HUES64 (cell line): ENCODE results near the gene SPATA31A3. TPM values are rescaled to one million over a fixed set of nuclear protein-coding genes. Genes with fewer than 3 reads are reported as not detected.
"Not testable (repeated sequence)": the region's sequence is repeated elsewhere in the genome, so short reads cannot be mapped to it uniquely, and the experiment has no call there.

ENCODE experiments used
- H3K27ac ChIP-seq: 2 replicates; pipeline ENCODE4 v1.7.0; 2013; ENCODE audit warnings: low read depth, low read length, inconsistent platforms
- H3K27me3 ChIP-seq: 2 replicates; pipeline ENCODE4 v1.6.1; 2013; ENCODE audit warnings: mild to moderate bottlenecking, low read length; ENCODE audit not compliant: insufficient read depth
- H3K36me3 ChIP-seq: 2 replicates; pipeline ENCODE4 v1.6.1; 2013; ENCODE audit warnings: mild to moderate bottlenecking, low read length; ENCODE audit not compliant: insufficient read depth
- H3K4me1 ChIP-seq: 2 replicates; pipeline ENCODE4 v1.6.1; 2013; ENCODE audit warnings: mild to moderate bottlenecking, low read length, moderate library complexity; ENCODE audit not compliant: insufficient read depth
- H3K4me3 ChIP-seq: 2 replicates; pipeline ENCODE4 v1.5.1; 2013; ENCODE audit warnings: mild to moderate bottlenecking, low read length, moderate library complexity
- H3K9ac ChIP-seq: 2 replicates; pipeline ENCODE4 v1.6.1; 2013; ENCODE audit warnings: mild to moderate bottlenecking, low read depth, low read length
- H3K9me3 ChIP-seq: 2 replicates; pipeline ENCODE4 v1.6.1; 2013; ENCODE audit warnings: low read depth, low read length; ENCODE audit not compliant: insufficient read depth
- WGBS: fragments of 150-250, 120-280 bp; methylation state at CpG from one replicate; pipeline ENCODE4 v1.1.7; 2013; ENCODE audit warnings: missing lambda C conversion rate; 5-methylcytosine and 5-hydroxymethylcytosine counted together
- polyA plus RNA-seq, 2 experiments: library from polyadenylated mRNA; stranded (reverse); fragments of 50-300 nt; gene quantifications; one replicate each; pipeline ENCODE4 v1.2.3, GENCODE V29; 2013

SPATA31A3 gene
- polyA plus RNA-seq (2013, experiment 1 of 2), result not detected
- not detected for polyA plus RNA-seq (2013, experiment 2 of 2)

GRCh38 chr9:66992450-66992849, at the start of gene SPATA31A3:
SPATA31A3 (minus strand) TSS chr9:66992550; CDS start chr9:66992521, 29 bp downstream.
- not testable (repeated sequence) for H3K4me3 ChIP-seq, H3K27ac ChIP-seq, H3K27me3 ChIP-seq, H3K9me3 ChIP-seq, H3K9ac ChIP-seq, H3K4me1 ChIP-seq, H3K36me3 ChIP-seq
- no CpG with 5 or more reads among the region's 7 CpGs for WGBS

- H3K9ac ChIP-seq, H3K27me3 ChIP-seq, H3K36me3 ChIP-seq, H3K4me1 ChIP-seq, H3K4me3 ChIP-seq, H3K9me3 ChIP-seq, H3K27ac ChIP-seq: not testable (repeated sequence)
- 97% methylated on average over 9 of the region's 11 CpGs for whole genome bisulfite sequencing
Measured at GRCh38 chr9:66952576-66952975, 39.8 kb downstream of the SPATA31A3 start.

GRCh38 chr9:66942400-66943155, 49.8 kb downstream of the SPATA31A3 start:
- not testable (repeated sequence) for H3K27me3 ChIP-seq, H3K36me3 ChIP-seq, H3K4me3 ChIP-seq, H3K4me1 ChIP-seq, H3K27ac ChIP-seq, H3K9ac ChIP-seq, H3K9me3 ChIP-seq
- WGBS, result 97% methylated on average over 3 of the region's 5 CpGs

GRCh38 chr9:66939878-66940830, 52.2 kb downstream of the SPATA31A3 start:
- H3K36me3 ChIP-seq, H3K9ac ChIP-seq, H3K4me1 ChIP-seq, H3K27ac ChIP-seq, H3K4me3 ChIP-seq, H3K9me3 ChIP-seq, H3K27me3 ChIP-seq: not testable (repeated sequence)
- 100% methylated on average over 1 of the region's 2 CpGs for WGBS

- not testable (repeated sequence) for H3K9ac ChIP-seq, H3K27me3 ChIP-seq, H3K9me3 ChIP-seq, H3K4me1 ChIP-seq, H3K27ac ChIP-seq, H3K4me3 ChIP-seq, H3K36me3 ChIP-seq
- WGBS, result 94% methylated on average over 4 of the region's 5 CpGs
Measured at GRCh38 chr9:66938322-66938721, 54.0 kb downstream of the SPATA31A3 start.

GRCh38 chr9:66937662-66938061, 54.7 kb downstream of the SPATA31A3 start:
- not testable (repeated sequence) for H3K9ac ChIP-seq, H3K27ac ChIP-seq, H3K4me3 ChIP-seq, H3K9me3 ChIP-seq, H3K4me1 ChIP-seq, H3K27me3 ChIP-seq, H3K36me3 ChIP-seq
- WGBS, result no CpG with 5 or more reads among the region's 3 CpGs
